ENCODE data around the gene RHOU. TPM values are rescaled to one million over a fixed set of nuclear protein-coding genes. Genes with fewer than 3 reads are reported as not detected.

The RHOU gene
- total and polyA plus RNA-seq, 2 of the 13 experiments (the other 11 are each of a cell fraction or from before 2014, with no cell fraction given) = 11.9 to 18.5 TPM

- TF ChIP-seq E2F5 (CRISPR knock-in tag; conservative IDR thresholded peaks at IDR 0.05) (no peak), CEBPG (CRISPR knock-in tag; IDR thresholded peaks at IDR 0.05) (peak; percentile 59), FOSL1 (CRISPR knock-in tag; IDR thresholded peaks at IDR 0.05; ENCODE audit: borderline replicate concordance) (no peak), KMT2A (CRISPR knock-in tag; IDR thresholded peaks at IDR 0.05) (no peak), KLF11 (CRISPR knock-in tag; IDR thresholded peaks at IDR 0.05) (no peak), SOX5 (CRISPR knock-in tag; IDR thresholded peaks at IDR 0.05; ENCODE audit: borderline replicate concordance) (no peak), ZNF20 (CRISPR knock-in tag; IDR thresholded peaks at IDR 0.05) (no peak), ZFAT (CRISPR knock-in tag; conservative IDR thresholded peaks at IDR 0.05) (no peak), KDM5B (CRISPR knock-in tag; IDR thresholded peaks at IDR 0.05; ENCODE audit: borderline replicate concordance) (peak; percentile 39; the same call in 1 of the 2 replicates), CREB3 (CRISPR knock-in tag; IDR thresholded peaks at IDR 0.05) (no peak), SNAPC4 (CRISPR knock-in tag; IDR thresholded peaks at IDR 0.05) (no peak), CENPX (CRISPR knock-in tag; IDR thresholded peaks at IDR 0.05) (no peak), POGZ (CRISPR knock-in tag; IDR thresholded peaks at IDR 0.05) (no peak), ZNF296 (CRISPR knock-in tag; conservative IDR thresholded peaks at IDR 0.05) (no peak), ZNF776 (CRISPR knock-in tag; IDR thresholded peaks at IDR 0.05) (no peak), ZNF75D (CRISPR knock-in tag; IDR thresholded peaks at IDR 0.05; ENCODE audit: borderline replicate concordance) (no peak), ZNF362 (CRISPR knock-in tag; IDR thresholded peaks at IDR 0.05; ENCODE audit: borderline replicate concordance) (no peak)
Measured at GRCh38 chr1:228783418-228784040, 48.2 kb downstream of the RHOU start (continued).

Data from HepG2 (cell line).